Umbilical cord (tissue), 2 donors: ENCODE results near the gene DPYD. TPM values are rescaled to one million over a fixed set of nuclear protein-coding genes. Genes with fewer than 3 reads are reported as not detected.
"Not testable (repeated sequence)": the region's sequence is repeated elsewhere in the genome, so short reads cannot be mapped to it uniquely, and the experiment has no call there.

ENCODE experiments used
- DNase-seq: peaks from one replicate; pipeline ENCODE4 v3.0.0-alpha.2; 2015; ENCODE audit warnings: low spot score
- total RNA-seq: library from RNA; depleted of rRNA; stranded (reverse); fragments of >200 nt; gene quantifications from one replicate; pipeline ENCODE4 v1.2.3, GENCODE V29; 2014; ENCODE audit warnings: low replicate concordance; ENCODE audit not compliant: insufficient read depth

DPYD gene
- total RNA-seq, 1 donor from 2014 or later, result 24.1 TPM

DNA sequence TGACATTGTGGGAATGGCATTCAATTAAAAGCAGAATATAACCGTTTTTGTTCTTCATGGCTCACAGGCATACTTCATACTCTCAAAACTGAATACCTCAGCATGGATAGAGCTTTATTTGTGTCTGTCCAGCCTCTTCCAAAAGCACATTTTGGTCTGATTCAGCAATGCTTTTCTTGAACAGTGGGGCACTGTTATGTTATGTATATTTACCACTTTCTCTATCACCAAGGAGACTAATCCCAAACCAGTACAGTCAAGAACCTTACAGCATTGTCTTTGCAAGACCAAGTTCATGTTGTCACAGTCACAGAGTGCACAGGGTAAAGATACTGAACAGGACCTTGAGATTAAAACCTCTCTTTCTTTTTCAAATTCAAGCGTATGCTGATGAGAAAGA lies 616.5 kb downstream of the DPYD start:
- no peak for DNase-seq

DNA sequence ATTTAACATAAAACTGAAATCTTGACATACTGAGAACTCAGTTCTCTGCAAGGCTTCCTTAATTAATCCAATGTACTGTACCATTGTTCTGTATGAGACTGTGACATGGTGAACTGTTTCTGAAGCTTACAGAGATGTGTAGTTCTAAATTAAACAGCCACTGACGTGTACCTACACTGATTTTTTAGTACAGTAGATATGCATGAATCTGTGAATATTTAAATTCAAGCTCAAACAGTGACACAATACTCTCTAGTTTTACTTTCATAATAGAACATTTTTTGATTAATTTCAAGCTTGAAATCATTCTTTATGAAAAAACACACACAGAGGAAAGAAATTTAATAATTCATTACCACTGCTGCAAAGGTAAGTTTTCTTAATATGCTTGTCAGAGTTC lies 621.9 kb downstream of the DPYD start:
- DNase-seq, result no peak

DNA sequence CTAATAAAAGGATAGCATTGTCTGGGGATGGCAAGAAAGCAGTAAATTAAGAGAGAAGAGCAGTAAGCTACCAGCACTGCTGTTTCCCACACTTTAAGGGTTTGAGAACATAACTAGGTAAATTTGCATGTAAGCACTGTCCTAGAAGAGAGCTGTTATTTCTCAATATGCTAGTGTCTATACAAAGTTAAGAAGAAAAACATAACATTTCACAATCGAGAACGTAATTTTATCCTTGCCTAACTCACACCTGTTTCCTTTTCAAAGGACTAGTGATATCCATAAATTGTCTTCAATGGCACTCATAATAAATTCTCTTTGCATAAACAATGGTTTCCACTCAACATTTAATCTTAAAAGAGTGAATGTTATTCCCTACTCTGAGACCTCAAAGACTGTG lies 623.2 kb downstream of the DPYD start:
- DNase-seq, result no peak

DNA sequence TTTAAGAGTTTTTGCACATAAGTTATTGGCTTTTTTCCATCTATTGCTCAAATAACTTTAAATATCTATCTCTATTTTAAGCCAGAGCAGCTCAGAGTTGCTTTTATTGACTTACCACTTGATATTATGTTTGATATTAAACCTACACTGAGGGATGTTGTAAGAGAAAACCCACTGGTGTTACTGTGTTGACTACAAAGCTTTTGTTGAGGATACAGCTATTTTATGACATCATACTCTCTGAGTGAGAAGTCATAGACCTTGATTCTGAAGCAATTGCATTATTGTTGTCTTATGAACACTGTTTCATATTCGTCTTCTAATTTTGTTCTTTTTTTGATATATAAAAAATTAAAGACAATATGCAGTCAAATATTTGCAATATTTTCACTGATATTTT lies 638.9 kb downstream of the DPYD start:
- no peak for DNase-seq

DNA sequence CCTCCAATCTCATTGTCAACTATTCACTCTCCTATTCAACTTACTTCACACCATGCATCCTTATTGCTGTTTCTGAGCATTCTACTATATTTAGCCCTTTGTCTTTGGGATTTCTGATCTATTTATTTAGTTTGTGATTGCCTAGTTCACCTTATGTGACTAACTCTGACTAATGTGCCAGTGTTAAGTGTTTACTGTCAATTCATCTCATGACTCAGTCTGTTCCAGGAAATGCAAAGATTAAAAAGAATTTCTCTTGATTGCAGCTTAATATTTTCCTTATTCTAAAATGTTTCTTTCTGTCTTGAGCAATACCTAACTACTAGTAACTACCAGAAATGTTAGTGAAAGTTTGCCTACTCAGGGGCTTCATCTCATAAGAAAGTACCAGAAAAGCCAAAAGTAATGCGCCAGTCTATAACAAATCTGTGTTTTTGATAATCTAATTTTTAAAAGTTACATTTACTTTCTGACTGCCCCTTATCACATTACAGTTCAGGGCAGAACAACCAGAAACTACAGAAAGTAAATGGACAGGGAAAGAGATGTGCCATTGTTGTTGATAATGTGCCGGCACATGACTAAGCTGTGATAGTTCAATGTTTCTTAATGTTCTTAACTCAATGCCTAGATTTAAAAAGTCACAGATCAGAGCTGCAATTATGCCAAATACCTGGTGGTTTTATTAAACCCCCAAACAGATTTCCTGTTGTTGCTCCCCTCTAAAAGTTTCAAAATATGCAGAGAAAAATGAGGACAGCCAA lies 642.8 kb downstream of the DPYD start:
- DNase-seq, result no peak

DNA sequence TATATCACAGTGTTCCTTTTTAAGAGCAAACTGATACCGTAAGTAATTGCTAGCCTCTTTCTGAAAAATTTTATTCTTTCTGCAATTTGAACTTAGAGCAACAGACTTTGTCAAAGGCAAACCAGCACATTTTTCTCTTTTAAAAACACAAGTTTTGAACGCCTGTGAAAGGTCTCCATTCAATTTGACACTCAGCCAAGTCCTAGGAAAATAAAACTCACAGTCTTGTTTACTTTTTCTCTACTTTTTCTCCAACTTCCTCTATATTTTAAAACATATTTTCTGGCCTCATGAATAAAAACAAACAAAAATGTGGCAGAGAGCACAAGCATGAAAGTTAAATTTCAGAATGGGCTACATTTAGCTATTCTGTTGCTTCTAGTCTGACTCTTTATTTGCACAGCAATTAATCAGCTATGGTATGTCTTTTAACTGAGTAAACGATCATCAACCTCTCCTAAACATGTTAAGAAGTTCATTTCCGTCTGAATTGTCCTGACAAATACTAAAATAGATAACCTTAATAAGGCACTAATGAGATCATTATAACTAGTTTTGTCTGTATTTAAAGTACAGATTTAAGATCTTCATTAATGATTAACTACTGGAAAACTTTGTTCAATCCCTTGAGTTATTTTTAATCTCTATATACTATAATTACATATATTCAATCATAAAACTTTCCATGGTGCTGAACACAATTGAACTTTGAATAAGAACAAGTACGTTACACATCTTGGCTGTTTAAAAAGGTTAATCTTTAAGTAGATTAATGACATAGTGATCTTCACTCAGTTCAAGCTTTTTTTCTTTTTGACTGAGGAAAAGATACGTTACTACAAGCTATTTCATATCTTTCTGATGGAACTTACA lies 648.7 kb downstream of the DPYD start:
- DNase-seq, result no peak

DNA sequence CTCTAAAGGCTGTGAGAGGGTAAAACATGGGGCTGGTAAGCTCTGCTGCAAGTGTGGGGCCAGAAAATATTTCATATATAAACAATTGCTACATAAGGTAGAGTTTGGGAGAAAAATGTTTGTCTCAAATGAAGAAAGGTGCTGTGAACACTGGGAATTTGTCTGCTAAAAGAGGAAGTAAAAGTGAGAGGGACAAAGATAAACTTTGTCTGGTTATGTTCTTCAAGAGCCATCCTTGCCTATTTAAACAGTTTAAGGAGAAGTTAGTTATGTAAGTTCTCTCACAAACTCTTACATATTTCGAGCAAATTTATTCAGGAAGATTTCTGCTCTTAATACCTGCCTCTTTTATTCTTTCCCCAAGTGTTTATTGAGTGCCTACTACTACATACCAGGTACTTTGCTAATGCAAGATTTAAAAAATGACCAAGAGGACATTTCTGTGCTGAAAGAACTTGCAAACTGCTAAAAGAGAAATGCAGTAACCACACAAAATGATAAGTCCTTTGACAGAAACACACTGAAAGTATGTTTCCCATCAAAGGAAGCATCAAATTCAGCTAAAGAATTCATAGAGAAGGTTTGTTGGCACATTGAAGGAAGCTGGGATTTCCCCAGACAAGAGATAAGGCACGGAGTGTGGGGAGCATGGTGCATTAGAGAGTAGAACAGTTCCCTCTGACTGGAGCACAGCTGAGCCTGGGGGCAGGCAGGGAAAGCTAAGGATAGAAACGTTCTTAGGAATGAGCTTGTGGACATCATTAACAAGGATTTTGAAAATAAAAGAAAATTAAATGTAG lies 650.1 kb downstream of the DPYD start:
- peak; percentile 68 for DNase-seq

DNA sequence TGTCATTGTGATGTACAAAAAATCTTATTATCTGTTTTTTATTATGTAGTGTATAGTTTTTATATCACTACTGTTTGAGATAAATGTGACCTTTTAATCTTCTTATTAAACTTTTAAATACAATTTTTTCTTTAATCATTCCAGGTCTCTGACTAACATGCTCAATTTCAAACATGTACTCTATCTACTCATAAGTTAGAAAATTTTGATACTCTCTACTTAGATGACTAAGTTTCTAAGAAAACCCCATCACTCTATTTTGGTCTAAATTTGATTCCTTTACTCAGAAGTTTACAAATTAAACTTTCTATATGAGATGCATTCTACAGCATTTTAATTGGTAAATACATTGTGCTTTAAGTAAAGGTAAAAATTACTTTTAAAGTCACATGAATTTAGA lies 655.2 kb downstream of the DPYD start:
- no peak for DNase-seq

DNA sequence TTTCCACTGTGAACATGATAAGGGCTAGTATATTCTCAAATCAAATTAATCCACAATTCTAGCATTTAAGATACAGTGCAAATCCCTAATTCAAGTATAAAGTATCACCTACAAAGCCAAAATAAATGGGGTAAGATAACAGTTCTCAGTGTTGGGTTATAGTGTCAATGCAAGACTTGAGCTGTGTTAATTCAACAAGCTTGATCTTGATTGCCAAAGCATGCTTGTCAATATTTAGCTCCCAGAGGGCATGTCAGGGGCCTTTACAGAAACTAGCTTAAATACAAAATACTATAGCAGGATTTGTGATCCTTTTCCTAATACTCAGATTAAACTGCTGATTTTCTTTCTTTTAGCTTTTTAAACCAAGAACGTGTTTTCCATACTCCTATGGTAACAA lies 658.0 kb downstream of the DPYD start:
- DNase-seq, result no peak

DNA sequence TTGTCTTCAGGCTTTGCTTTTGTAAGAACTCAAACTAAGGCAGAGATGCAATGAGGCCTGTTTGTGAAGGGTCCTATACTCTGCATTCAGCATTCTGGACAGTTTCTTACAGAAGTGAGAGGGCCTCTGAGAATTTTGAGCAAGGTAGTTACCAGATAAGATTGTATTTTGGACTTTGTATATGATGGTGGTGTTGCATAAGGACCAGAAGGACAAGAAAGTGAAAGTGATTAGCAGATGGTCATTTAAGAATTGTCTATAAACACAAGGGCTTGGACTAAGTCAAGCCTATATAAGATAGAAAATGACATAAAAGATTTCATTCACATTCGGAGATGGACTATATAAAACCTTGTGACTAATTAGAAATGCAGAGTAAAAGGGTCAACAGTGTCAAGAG lies 662.2 kb downstream of the DPYD start:
- DNase-seq, result no peak

DNA sequence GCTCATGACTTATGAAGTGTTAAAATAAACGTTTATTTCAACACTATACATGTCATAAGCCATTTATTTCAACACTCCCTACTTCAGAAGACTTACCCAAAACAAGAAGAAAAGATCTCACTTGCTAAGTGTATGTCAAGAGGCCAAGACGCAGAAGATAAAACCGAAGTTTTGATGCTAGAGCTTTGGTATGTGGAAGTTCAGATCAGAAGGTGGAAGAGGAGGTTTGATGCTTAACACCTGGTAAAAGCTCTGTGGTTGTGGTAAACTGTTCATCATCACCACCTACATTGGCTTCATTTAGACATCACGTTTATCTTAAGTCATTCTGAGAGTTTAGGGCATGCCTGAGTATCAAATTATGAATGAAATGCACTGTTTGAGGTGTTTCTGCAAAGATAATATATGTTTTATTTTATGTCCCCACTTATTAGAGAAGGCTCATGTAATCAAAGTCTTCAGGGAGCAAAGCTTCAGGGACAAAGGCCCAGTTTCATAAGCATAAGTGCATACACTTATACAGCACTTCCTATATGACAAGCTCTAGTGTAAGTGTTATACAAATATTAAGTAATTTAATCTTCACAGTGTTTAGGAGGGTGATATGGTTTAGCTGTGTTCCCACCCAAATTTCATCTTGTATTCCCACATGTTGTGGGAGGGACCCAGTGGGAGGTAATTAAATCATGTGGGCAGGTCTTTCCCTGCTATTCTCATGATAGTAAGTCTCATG lies 665.9 kb downstream of the DPYD start:
- DNase-seq, result no peak

DNA sequence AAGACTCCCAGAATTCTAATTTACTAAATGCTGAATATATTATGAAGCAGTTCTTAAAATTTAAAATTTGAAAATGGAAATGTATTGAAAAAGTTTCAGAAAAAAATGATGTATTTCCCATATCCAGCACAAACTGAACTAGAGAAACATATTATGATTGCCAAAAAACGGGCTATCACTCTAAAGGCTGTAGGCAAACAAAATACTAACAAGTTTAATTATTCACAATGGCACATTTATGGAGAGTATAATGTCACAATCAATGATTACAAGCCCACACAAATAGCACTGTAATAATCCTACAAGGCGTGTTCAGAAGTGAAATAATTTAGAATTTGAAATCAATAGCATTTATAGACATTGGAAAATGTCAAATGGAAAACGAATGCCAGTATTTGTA lies 667.9 kb downstream of the DPYD start:
- DNase-seq, result no peak

DNA sequence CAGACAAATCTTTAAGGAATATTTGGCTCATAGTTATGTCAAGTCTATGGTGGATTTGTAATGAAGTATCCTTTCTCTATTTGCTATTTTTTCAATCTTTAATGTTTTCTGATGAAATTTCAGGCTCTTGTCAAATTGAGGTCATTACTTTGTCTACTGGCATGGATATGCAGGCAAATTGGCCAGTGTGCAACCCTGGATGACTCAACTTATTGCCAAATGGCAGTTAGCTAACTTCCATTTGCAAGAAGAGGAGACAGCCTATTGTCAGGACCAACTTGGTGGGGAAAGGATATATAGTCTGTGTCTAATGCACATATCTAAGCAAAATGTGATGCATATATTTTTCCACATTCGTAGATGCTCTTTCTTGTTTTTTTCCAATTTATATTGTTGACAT lies 668.8 kb downstream of the DPYD start:
- DNase-seq, result no peak

DNA sequence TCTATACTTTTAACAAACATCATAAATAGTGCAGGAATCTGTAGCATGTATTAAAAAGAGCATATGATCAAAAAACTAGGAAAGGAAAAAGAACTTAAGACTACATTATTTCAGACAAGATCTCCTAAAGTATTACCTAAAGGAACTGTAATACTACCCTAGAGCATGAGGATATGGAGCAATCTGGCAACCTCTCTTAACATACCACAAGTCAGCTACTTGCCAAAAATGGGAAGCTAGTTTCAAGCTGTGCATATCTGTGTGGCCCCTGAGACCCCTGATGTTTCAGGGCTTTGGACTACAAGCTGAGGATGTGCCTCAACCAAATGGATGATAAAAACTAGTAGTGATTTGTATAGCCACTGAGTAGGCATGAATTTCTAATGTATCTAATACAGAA lies 673.6 kb downstream of the DPYD start:
- no peak for DNase-seq

DNA sequence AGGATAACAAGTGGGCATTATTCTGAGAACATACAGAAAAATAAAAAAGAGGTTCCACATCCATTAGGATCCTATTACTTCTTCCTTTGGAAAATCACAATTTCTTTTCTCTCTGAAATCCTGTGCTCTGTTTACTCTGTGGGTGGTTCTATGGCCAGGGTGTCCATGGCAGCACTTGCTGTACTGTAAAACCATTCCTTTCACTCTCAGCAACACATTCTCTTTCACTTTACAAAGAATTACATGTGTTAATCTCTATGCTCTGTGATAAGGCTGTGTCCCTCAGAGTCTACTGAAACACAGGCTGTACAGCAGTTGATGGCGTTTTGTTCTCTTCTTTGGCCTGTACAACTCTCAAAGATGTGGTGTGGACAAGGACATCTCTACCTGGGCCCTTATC lies 675.2 kb downstream of the DPYD start:
- no peak for DNase-seq

DNA sequence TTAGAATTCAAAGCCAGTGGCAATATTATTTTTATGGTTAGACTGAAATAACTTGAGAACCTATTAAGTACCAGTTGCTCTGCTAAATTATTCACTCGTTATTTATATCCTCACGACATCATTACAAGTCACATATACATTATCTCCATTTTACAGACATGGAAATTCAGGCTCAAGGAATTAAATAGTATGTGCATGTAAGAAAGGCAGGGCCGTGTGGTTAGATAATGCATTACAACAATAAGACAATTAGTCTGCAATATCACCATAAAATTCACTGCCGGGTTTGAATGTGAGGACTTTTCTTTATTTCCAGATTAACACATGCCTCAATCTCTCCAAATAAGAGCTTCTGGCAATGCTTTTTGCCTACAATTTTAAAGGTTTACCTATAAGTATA lies 675.8 kb downstream of the DPYD start:
- DNase-seq, result no peak

DNA sequence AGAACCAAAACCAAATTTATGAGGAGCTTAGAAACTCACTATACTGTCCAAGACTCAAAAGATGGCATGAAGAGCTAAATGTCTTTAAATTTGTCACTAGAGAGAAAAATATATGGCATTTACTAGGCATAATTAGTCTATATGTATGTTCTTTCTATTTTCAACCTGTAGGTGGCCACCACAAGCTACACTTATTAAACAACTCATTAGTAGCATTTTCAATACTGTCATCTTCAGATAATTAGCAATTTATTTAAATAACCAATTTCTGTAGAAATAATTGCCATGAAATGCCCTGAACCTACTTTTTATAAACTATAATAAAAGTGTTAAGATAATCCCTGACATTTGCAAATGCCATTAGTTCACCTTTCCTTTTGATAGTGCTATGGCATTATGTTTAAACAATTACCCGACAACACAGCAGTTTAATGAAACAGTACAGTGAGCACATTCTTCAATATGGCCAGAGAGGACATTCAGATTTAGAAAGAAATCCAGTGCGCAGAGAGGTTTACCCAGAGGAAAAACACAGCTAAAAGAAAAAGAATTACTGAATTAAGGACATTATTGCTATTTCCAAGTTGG lies 676.8 kb downstream of the DPYD start:
- peak; percentile 3 for DNase-seq

DNA sequence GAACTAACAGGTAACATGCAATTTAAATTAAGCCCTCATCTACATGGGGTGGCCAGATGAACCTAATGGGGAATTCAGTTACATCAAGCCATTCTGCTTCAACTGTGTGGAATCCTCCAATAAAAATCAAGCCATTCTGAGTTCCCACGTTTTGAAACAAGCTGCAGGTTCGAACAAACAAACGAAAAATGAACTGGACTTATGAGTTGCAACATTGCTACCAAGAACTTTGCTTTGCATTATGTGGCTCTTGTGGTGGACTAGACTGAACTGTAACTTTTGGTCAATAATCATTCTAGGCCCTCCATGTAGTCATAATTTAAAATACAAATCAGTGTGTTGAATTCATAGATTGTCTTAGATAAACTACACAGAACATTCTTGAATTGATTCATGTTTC lies 682.0 kb downstream of the DPYD start:
- DNase-seq, result no peak

DNA sequence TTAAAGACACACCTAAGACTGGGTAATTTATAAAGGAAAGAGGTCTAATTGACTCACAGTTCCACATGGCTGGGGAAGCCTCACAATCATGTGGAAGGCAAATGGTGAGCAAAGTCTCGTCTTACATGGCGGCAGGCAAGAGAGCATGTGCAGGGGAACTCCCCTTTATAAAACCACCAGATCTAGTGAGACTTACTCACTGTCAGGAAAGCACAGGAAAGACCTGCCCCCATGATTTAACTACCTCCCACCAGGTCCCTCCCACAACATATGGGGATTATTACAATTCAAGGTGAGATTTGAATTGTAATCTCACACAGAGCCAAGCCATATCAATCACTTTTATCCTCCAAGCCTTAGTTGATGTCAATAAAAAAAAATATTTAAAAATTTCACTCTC lies 689.5 kb downstream of the DPYD start:
- not testable (repeated sequence) for DNase-seq

DNA sequence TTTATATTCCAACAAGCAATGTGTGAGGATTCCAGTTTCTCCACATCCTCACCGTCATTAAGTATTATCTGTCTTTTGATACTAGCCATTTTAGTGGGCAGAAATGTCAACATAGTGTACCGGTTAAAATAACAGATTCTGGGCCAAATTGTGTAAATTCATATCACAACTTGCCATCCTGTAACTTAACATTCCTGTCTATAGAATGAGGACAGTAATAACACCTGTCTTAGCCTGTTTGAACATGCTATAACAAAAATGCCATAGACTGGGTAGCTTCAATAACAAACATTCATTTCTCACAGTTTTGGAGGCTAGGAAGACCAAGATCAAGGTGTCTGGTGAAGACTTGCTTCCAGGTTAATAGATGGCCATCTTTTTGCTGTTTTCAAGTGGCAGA lies 708.2 kb downstream of the DPYD start:
- no peak for DNase-seq

DNA sequence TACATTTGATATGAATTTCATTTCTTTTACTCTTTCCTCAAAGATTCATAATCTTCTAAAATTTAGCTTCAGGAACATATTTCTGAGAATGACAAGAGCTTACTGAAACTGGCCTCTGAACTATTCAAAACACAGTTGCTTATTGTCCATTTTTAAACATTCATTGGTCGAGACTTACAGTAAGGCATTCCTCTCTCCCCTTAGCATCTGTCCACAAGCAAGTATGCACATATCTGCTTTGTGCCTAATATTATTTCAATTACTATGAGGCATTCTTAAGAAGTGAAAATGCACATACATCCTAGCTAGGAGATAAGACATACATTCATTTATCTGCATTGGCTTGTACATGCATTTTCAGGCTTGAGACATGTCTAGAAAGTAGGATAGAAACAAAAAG lies 710.5 kb downstream of the DPYD start:
- no peak for DNase-seq
